ENCODE data around the gene TCTA.

DNA sequence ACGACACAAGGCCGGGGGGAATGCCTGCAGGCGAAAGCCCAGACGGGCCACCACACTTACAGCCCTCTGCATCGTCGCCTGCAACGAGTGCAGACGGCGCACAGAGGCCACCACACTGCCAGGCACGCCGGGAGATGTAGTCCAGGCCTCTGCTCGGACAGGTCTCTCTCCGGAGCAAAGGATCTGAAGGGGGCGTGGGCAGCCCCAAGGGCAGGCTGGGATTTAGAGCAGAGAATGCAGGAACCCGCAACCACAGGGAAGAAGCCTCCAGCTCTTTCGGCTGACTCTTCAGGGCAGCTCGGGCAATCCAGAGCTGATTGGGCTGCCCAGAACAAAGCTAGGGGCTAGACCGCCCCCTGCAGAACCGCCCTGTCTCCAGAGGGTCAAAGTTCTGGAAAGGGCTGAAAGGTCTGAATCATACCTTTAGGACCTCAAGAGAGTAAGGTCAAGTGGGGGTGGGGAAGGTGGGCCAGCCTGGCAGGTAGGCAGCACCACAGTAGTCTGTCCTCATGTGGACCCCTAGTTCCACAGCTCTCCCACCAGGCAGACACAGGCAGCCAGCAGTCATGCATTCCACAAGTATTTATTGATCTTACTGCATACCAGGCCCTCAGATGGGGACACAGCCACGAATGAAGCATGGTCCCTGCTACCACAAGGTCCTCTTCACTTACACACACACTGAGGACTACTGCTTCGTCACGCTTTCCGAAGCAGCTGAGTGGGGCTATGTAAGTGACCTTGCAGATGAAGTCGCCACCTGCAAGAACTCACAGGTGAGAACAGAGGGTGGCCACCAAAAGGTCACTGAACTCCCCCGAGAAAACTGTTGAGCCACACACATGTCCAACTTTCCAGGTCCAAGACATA, 10.4 kb downstream of the TCTA start, which contains the start of gene AMT:
- TF ChIP-seq NFE2L1 (CRISPR knock-in tag; IDR thresholded peaks at IDR 0.05), result no peak
- TF ChIP-seq, protein P1, sequence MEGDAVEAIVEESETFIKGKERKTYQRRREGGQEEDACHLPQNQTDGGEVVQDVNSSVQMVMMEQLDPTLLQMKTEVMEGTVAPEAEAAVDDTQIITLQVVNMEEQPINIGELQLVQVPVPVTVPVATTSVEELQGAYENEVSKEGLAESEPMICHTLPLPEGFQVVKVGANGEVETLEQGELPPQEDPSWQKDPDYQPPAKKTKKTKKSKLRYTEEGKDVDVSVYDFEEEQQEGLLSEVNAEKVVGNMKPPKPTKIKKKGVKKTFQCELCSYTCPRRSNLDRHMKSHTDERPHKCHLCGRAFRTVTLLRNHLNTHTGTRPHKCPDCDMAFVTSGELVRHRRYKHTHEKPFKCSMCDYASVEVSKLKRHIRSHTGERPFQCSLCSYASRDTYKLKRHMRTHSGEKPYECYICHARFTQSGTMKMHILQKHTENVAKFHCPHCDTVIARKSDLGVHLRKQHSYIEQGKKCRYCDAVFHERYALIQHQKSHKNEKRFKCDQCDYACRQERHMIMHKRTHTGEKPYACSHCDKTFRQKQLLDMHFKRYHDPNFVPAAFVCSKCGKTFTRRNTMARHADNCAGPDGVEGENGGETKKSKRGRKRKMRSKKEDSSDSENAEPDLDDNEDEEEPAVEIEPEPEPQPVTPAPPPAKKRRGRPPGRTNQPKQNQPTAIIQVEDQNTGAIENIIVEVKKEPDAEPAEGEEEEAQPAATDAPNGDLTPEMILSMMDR (IDR thresholded peaks at IDR 0.05), result no peak
- no peak for TF ChIP-seq ZNF423 (CRISPR knock-in tag; IDR thresholded peaks at IDR 0.05)
- TF ChIP-seq KAT7 (CRISPR knock-in tag; IDR thresholded peaks at IDR 0.05; ENCODE audit: borderline replicate concordance), result no peak
- TF ChIP-seq IRF2 (CRISPR knock-in tag; IDR thresholded peaks at IDR 0.05; ENCODE audit: borderline replicate concordance, low read depth), result no peak
- TF ChIP-seq SMAD3 (CRISPR knock-in tag; IDR thresholded peaks at IDR 0.05; ENCODE audit: borderline replicate concordance), result no peak

Measured in WTC11 (cell line).